Left lobe of liver (tissue), 2 donors: ENCODE results near the gene TMEM19. TPM values are rescaled to one million over a fixed set of nuclear protein-coding genes. Genes with fewer than 3 reads are reported as not detected.
"Not testable (repeated sequence)": the region's sequence is repeated elsewhere in the genome, so short reads cannot be mapped to it uniquely, and the experiment has no call there.

Experiments
- ATAC-seq: fragments of 200-7000 bp; cut with Tn5 transposase; one replicate; pipeline ENCODE4 v1.9.1; 2020; ENCODE audit warnings: mild to moderate bottlenecking, moderate library complexity
- DNase-seq: peaks from one replicate; pipeline ENCODE4 v3.0.0-alpha.2; 2020; ENCODE audit warnings: low spot score
- total RNA-seq: library from RNA; stranded (reverse); gene quantifications from one replicate; pipeline ENCODE4 v1.2.1, GENCODE V29; 2021
- donor health status: DM: no; HTN: no; CAD: no; lungs with moderate emphysema.
- donor health status: DM: no; HTN: yes; CAD: no.

TMEM19 gene
- total RNA-seq, 1 donor from 2014 or later, result 21.5 TPM

DNA sequence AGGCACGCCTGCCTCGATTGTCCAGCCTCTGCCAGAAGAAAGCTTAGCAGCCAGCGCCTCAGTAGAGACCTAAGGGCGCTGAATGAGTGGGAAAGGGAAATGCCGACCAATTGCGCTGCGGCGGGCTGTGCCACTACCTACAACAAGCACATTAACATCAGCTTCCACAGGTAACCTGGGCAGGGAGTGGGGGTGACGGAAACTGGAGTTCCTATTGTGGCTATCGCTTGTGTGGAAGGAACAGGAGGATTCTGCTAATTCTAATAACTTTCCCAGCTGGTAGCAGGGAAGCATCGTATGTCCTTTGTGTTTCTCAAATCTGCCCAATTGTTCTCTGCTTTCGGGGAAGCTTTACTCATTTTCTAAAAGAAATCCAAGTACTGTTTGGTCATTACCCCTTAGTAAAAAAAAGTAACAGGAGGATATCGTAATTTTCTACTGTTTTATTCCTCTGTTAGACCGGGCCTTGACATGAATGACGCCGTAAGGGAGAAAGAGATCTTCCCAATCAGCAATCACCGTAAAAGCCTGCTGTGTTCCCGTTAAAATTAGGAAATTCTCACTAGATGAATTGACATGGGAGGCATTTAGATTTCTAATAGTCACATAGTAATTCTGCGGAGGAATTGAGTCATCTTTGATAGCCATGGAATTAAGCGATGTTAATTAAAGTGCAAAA, 21.3 kb upstream of the TMEM19 start:
- DNase-seq (no peak), ATAC-seq (peak; percentile 48)

DNA sequence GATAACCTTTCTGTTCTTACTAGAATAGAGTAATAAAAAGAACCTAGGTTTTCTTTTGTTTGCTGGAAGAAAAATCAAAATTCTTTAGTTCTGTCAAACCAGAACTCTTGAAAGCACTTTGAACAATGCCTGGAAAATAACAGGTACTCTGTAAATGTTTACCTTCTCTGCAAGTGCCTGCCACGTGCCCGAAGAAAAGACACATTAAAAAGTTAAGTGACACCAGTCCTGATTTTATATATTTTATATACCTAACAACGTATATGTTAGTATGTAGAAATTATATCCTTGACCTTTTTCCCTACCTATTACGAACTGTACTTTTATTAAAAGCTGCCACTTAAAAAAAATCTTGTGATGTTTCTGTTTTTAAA, 20.8 kb upstream of the TMEM19 start:
- DNase-seq (no peak), ATAC-seq (no peak)

DNA sequence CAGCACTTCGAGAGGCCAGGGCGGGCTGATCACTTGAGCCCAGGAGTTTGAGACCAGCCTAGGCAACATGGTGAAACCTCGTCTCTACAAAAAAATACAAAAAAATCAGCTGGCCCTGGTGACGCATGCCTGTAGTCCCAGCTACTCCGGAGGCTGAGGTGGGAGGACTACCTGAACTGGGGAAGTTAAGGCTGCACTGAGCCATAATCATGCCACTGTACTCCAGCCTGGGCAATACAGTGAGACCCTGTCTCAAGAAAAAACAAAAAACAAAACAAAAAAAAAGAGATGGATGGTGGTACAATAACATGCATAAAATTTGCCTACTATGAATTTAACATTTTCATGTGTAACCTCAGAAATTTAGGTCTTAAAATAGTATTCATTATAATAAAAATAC, 19.6 kb upstream of the TMEM19 start:
- no peak for DNase-seq
- no peak for ATAC-seq

DNA sequence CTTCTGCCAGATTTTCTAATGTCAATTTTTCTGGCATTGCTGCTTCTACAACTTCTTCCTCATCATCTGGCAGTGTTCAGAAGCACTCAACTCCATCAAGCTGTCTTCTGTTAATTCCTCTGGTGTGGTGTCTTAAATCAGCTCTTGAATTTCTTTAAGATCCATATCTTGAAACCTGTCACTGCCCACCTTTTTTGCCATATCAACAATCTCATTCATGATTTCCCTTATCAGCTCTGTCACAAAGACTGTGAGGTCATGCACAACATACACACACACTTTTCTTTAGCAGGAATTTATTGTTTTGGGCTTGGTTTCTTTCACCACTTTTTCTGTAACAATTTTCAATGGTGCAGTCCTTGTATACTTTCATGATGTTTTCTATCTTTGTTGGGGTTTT, 14.6 kb upstream of the TMEM19 start:
- ATAC-seq (no peak), DNase-seq (no peak)

DNA sequence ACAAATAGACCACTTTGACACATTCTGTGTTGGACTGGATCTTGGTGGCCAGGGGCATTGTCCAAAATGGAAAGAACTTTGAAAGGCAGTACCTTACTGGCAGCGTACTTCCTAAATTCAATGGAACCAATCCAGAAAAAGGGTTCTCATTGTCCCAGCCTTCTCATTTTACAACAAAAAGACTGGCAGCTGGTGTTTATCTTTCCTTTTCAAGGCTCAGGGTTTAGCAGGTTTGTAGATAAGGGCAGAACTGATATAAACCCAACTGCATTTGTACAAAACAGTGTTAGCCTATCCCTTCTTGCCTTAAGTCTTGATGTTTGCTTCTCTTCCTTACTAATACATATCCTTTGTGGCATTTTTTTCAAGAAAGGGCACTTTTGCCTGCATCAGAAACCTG, 14.1 kb upstream of the TMEM19 start:
- ATAC-seq (peak; percentile 23), DNase-seq (no peak)

DNA sequence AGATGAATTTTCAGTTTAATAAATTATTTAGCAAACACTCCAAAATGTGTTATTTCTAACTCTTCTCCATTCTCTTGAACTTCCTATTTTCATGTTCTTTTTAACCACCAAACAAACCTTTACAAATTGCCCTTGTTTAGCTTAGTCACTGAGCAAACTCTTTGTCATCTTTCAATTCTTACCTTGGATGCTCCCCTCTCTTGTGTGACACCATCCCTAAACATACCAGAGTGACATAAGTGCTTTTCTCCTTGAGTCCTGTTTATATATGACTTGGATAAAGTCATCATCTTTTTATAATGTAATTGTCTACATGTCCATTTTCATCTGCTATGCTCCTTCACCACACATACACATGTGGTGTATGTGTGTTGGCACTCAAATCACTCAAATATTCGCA, 3.4 kb upstream of the TMEM19 start:
- no peak for ATAC-seq

DNA sequence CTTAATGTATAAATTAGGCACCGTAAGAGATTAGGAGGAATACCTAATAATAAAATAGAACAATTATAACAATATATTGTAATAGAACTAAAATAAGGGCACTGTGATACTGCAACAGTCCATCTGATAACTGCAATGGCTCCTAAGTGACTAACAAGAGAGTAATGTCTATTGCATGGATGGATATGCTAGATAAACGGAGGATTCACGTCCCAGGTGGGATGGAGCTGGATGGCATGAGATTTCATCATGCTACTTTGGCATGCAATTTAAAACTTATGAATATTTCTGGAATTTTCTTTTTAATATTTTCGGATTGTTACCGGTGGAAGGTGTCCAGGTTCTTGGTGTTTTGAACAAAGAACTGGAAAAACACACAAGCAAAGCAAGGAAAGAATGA, 2.2 kb upstream of the TMEM19 start:
- ATAC-seq, result no peak
- no peak for DNase-seq

More for the DNA sequence above, 3.4 kb upstream of the TMEM19 start:
- no peak for DNase-seq

DNA sequence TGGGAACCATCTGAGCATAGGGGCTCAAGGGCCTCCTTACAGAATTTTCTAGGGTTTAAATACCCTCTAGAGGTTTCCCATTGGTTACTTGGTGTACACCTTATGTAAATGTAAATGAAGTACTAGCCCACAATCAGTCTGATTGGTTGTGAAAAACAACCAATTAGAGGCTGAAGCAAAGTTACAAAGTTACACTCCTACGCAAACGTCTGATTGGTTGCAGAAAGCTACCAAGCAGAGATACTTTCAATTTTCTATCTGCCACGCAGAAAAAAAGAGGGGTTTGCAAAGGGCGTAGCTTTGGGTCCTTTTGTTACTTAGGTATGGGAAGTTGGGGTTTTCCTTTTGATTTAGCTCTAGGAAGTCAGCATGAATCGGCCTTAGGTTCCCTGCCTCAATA, 1.8 kb upstream of the TMEM19 start:
- ATAC-seq (no peak), DNase-seq (no peak)

DNA sequence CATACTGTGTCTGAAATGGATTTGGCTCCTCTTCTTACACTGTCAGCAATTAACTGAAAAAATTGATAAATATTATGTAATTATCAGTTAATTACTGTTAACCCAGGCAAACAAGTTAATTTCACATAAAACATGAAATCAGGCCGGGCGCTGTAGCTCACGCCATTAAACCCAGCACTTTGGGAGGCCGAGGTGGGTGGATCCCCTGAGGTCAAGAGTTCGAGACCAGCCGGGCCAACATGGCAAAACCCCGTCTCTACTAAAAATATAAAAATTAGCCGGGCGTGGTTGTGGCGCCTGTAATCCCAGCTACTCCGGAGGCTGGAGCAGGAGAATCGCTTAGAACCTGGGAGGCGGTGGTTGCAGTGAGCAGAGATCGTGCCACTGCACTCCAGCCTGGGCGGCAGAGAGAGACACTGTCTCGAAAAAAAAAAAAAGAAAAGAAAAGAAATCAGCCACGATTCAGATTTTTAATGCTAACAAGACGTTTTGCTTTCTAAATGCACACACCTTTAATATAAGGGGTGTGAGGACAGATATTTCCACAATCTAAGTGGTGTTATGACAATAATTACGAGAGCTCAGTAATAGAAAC, 473 bp upstream of the TMEM19 start:
- ATAC-seq, result peak; percentile 2
- no peak for DNase-seq

DNA sequence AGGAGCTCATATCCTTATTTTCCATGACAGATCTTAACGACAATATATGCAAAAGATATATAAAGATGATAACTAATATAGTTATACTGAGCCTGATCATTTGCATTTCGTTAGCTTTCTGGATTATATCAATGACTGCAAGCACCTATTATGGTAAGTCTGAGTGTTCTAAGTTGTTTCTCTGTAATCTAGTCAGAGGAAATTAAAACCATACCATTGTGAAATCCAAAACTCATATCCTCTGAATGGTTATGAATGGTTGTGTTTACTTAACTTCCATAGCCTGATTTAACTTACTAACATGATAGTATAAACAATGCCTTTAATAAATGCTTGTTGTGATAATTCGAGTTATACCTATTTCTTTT, 760 bp downstream of the TMEM19 start:
- DNase-seq, result no peak
- no peak for ATAC-seq

DNA sequence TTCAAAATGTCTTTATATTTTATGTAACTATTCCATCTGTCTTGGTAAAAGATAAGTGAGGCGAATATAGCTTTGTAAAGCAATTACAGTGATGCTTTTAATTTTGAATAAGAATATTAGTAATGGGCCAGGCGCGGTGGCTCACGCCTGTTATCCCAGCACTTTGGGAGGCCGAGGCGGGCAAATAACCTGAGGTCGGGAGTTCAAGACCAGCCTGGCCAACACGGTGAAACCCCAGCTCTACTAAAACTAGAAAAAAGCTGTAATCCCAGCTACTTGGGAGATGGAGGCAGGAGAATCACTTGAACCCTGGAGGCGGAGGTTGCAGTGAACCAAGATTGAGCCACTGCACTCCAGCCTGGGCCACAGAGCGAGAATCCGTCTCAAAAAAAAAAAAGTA, 1.3 kb downstream of the TMEM19 start:
- not testable (repeated sequence) for DNase-seq, ATAC-seq

DNA sequence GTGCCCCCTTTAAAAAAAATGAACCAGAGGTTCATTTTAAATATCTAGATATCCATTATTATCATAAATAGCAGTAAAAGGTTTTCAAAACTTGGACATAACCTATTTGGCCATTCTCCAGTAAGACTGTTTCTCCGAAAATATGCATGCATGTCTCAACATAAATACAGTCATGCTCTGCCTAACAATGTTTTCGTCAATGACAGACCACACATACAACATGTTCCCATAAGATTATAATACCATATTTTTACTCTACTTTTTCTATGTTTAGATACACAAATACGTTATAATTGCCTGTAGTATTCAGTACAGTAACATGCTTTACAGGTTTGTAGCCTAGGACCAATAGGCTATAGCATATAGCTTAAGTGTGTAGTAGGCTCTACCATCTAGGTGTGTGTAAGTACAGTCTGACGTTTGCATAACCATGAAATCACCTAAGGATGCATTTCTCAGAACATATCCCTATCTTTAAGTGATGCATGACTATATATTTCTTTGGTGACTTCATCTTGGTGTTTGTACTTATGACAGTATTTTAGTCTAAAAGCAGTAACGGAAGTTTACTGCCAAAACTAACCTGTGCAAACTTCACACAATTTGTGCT, 3.2 kb downstream of the TMEM19 start:
- no peak for DNase-seq
- ATAC-seq, result no peak

DNA sequence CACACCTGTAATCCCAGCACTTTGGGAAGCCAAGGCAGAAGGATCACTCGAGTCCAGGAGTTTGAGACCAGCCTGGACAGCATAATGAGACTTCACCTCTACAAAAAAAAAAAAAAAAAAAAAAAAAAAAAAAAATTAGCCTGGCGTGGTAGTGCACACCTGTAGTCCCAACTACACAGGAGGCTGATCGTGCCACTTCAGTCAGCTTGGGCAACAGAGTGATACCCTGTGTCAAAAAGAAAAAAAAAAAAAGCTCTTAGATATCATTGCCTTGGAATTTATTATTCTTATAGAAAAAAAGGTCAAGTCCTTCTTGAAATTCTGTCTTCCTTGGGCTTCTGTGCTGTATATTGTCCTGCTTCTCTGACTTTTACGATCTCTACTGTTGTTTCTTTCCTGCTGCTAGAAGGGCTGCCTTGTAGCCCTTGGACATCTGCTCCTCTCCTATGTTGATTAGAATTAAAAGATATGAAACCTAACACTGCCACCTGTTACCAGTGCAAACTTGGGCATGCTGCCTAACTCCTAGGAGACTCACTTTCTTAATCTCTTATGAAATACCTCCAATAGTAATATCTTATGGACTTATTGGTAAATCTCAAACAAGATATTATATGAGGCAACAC, 5.7 kb downstream of the TMEM19 start:
- DNase-seq (no peak), ATAC-seq (no peak)

DNA sequence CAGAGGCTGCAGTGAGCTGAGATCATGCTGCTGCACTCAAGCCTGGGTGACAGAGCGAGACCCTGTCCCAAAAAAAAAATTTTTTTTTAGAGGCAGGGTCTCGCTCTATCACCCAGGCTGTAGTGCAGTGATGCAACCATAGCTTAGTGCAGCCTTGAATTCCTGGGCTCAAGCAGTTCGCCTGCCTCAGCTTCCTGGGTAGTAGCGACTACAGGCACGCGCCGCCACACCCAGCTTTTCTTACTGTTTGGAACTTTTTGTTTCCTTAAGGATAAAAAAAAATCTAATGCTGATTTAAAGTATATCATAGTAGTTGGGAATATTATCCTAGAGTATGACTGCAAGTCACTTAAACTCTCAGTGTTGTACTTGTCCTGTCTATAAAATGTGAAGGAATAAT, 7.2 kb downstream of the TMEM19 start:
- no peak for DNase-seq
- ATAC-seq, result no peak

DNA sequence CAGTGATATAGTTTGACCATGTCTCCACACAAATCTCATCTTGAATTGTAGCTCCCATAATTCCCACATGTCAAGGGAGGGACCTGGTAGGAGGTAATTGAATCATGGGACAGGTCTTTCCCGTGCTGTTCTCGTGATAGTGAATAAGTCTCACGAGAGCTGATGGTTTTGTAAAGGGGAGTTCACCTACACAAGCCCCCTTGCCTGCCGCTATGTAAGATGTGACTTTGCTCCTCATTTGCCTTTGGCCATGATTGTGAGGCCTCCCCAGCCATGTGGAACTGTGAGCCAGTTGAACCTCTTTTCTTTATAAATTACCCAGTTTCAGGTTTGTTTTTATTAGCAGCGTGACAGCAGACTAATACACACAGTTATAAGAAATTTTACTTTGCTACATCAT, 7.8 kb downstream of the TMEM19 start:
- DNase-seq, ATAC-seq: not testable (repeated sequence)

DNA sequence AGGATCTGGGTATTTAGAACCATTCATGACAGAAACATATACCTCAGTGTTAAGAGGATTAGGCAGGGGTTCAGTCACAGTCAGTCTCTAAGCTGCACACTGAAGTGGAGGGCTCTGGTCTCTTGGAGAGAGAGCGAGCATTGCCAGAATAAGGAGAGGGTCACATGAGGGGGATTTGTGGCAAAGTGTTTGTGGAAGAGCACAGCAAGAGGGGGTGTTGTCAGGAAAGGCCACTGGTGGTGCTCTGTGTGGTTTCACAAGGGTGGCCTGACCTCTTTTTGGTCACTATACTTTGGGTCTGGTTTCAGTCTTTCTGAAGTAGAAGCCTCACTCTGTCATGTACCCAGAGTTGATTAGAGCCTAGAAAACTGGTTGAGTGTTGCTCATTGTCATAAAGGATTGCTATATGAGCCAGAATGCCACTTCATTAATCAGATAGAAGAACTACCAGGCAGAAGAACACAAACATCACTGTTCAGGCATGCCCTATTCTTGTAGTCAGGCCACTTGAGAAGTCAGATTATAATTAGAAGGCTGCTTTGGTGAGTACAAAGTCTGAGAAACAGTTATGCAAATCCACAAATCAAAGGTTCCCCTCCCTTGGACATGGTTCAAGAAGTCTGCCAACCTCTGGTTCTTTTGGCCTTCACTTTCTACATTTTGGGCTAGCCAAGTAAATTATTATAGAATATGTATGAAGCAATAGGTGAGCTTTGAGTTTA, 8.4 kb downstream of the TMEM19 start:
- ATAC-seq (peak; percentile 90), DNase-seq (no peak)

DNA sequence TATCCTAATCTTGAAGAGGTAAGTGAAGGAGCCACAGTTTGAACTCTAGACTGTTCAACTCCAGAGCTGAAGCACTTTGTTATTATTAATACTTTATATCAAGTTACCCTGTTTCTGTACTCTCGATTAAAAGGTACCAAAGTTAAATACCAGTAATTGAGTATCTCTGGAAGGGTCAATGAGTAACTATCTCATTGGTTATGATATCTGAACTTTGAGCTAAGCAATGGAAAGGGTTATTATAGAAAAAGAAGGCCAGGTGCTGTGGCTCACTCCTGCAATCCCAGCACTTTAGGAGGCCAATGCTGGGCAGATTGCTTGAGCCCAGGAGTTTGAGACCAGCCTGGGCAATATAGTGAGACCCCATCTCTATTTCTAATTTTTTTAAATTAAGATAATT, 9.9 kb downstream of the TMEM19 start:
- DNase-seq (no peak), ATAC-seq (peak; percentile 33)

DNA sequence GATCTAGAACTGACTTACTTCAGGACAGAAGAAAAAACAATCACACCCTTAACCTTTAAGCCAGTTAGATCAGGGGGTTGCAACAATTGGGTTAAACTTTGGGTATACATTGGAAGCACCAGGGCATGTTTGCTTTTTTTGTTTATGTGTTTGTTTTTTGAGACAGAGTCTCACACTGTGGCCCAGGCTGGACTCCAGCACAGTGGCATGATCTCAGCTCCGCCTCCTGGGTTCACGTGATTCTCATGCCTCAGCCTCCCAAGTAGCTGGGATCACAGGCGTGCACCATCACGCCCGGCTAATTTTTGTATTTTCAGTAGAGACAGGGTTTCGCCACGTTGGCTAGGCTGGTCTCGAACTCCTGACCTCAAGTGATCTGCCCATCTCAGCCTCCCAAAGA, 16.3 kb downstream of the TMEM19 start:
- ATAC-seq, result peak; percentile 26
- DNase-seq, result not testable (repeated sequence)

DNA sequence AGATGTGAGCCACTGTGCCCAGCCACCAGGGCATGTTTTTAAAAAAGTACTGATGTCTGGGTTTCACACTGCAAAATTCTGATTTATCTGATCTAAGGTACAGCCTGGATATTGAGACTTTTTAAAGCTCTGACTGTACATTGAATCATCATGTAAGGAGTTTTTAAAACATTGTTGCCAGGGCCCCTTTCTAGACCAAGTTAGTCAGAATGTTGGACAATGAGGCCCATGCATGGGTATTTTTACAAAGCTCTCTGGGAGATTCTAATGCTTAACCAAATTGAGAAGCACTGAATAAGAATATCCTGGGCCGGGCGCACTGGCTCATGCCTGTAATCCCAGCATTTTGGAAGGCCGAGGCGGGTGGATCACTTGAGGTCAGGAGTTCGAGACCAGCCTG, 16.7 kb downstream of the TMEM19 start:
- ATAC-seq (no peak), DNase-seq (no peak)

DNA sequence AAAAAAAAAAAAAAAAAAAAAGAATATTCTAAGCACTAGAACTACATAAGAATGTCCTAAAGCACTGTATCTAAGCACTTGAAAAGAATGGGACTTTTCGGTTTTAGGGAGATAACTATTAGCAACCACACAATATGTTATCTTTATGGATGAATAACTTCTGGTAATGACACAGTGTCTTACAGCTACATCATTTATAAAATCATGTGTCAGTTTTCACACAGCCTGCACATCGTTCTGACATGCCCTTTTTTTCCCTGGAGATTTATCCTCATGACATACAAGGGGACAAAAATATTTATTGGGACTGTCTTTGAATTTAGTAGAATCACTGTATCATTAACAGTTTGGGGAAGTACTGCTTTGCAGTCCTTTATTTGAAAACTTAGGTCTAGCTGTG, 17.3 kb downstream of the TMEM19 start:
- DNase-seq (no peak), ATAC-seq (no peak)

DNA sequence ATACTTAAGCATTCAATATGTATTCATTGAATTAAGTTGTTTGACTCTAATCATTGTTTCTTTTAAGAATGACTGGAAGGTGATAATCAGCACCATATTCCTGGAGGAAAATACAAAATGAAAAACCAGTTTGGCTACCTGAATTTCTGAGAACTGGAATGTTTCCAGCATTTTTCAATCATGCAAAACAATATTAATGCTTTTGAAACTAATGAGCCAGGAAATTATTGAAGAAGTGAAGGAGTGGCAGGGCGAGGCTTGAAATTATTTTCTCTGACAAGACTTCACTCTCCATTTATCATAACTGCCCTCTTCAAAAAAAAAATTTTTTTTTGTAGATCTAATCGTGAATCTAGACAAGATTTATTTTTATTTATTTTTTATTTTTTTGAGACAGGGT, 19.0 kb downstream of the TMEM19 start:
- no peak for DNase-seq
- ATAC-seq, result no peak

DNA sequence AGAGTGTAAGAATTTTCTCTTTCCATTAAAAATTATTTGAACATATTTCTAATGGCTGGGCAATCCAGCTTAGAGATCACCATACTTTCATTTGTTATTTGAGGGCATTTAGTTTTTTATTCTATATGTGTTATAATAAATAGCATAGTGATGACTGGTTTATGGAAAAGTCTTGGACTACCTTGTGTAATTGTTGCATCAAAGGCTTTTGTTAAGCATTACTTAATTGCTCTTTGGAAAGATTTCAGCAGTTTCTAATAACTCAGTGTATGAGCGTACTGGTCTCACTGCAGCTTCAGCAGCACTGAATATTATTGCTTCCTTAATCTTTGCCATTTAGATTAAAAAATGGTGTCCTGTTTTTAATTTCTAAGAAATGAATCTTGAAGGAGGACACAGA, 22.8 kb downstream of the TMEM19 start:
- ATAC-seq (no peak), DNase-seq (no peak)
